Heart left ventricle (tissue), 16 donors: Measurements from ENCODE around the gene DACT1. TPM values are rescaled to one million over a fixed set of nuclear protein-coding genes. Genes with fewer than 3 reads are reported as not detected.

Experiments used
- ATAC-seq, 4 donors: fragments of 200-7000 bp; cut with Tn5 transposase; one replicate each; pipeline ENCODE4 v1.9.1; 2020 to 2022; ENCODE audit warnings: moderate library complexity in 4 of 4, mild to moderate bottlenecking in 3 of 4, moderate number of reproducible peaks in 1 of 4
- DNase-seq, 5 donors: peaks; one replicate each; pipeline ENCODE4 v3.0.0-alpha.2; 2020
- H3K27ac ChIP-seq, 12 donors: fragments of 200-600 bp; sonication (generic) in 4 of 12; one replicate each; pipeline versions ENCODE4 v1.5.0 to v1.8.0; 2016 to 2022; ENCODE audit warnings: mild to moderate bottlenecking in 2 of 12
- H3K27me3 ChIP-seq, 9 donors: fragments of 200-600 bp; sonication (generic) in 2 of 9; one replicate each; pipeline versions ENCODE4 v1.5.1 to v1.8.0; 2016 to 2022; ENCODE audit warnings: mild to moderate bottlenecking in 3 of 9
- H3K36me3 ChIP-seq, 9 donors: fragments of 200-600 bp; sonication (generic) in 2 of 9; one replicate each; pipeline versions ENCODE4 v1.5.0 to v1.8.0; 2018 to 2022; ENCODE audit warnings: mild to moderate bottlenecking in 2 of 9
- H3K4me1 ChIP-seq, 12 donors: fragments of 200-600 bp; sonication (generic) in 4 of 12; one replicate each; pipeline versions ENCODE4 v1.5.0 to v1.8.0; 2016 to 2022; ENCODE audit warnings: mild to moderate bottlenecking in 3 of 12
- H3K4me3 ChIP-seq, 12 donors: fragments of 200-600 bp; sonication (generic) in 4 of 12; one replicate each; pipeline versions ENCODE4 v1.5.0 to v1.8.0; 2017 to 2022; ENCODE audit warnings: mild to moderate bottlenecking in 9 of 12, moderate library complexity in 4 of 12
- H3K9me3 ChIP-seq, 12 donors: fragments of 200-600 bp; sonication (generic) in 4 of 12; one replicate each; pipeline versions ENCODE4 v1.5.0 to v1.8.0; 2016 to 2022; ENCODE audit warnings: mild to moderate bottlenecking in 1 of 12
- POLR2A ChIP-seq, 2 donors: fragments of 450-650 bp; IDR thresholded peaks; one replicate each; pipeline ENCODE4 v1.6.1; 2017; ENCODE audit warnings: antibody characterized with exemption in 2 of 2, mild to moderate bottlenecking in 2 of 2, moderate library complexity in 2 of 2
- WGBS, 4 donors: extraction: QIAGEN DNeasy Blood & Tissue Kit in 2 of 4; methylation state at CpG; one replicate each; pipeline versions ENCODE4 v1.1.5 to v1.1.7; 2013 to 2018; 5-methylcytosine and 5-hydroxymethylcytosine counted together
- intact Hi-C, 10 donors: fragments of 100-400 bp; cut with DNase I; formaldehyde crosslinking; loops; one replicate each; pipeline versions ENCODE4 v1.11.1 to v1.14.2; 2022
- polyA plus RNA-seq, 2 donors: library from polyadenylated mRNA; stranded (reverse); fragments of 200-250 nt; gene quantifications; one replicate each; pipeline ENCODE4 v1.2.3, GENCODE V29; 2013
- total RNA-seq, 9 donors: library from RNA; depleted of rRNA in 2 of 9; stranded (reverse); fragments of >200 nt in 2 of 9; fragmentation: NEBNext Ultra II Directional in 3 of 9; extraction: Animal tissue kit (Norgen Biotek cat#: 25700) in 3 of 9; gene quantifications; one replicate each; pipeline versions ENCODE4 v1.1.0 to v1.2.4, GENCODE V29; 2016 to 2023
- TF ChIP-seq, protein P1 (sequence below), 12 donors: fragments of 200-600 bp; sonication (generic) in 4 of 12; IDR thresholded peaks; one replicate each; pipeline versions ENCODE4 v1.5.0 to v1.8.0; 2018 to 2022; ENCODE audit warnings: antibody characterized with exemption in 12 of 12, mild to moderate bottlenecking in 5 of 12
- donor health status: ischemic (EF 13 %, LVEDD 7.1; RV severe dilation, severe dysfunction).
- donor health status: healthy with polysubstance abuse.
- donor health status: DM: no; HTN: yes; CAD: no.
- donor health status: DM: no; HTN: no; CAD: no.
- donor health status: ischemic (EF 25% LVEDD 6.9; RV normal size, moderate dysfunction).
- donor health status: ischemic (EF 25% LVEDD 5.7; RV mildly dilated, moderate dysfunction).
- donor health status: healthy.
- donor health status: DM: yes; HTN: yes; CAD: no.
- donor health status: ischemic (EF 35%, LVEDD 5.7; RV mildly dilated, moderate dysfunction).
- donor health status: nonischemic (EF 11% LVEDD 7.7; RV severe dilation, severe dysfunction).
- donor health status: DM: yes; HTN: yes; CAD: no.
- donor health status: PGD.
- donor health status: ischemic (EF 29% LVEDD 5.4; RV normal size, mild dysfunction).
- donor health status: nonischemic (EF 23%, LVEDD 6.1; RV moderate dilation, normal function).

The DACT1 gene
- total and polyA plus RNA-seq, 11 donors: 0.57 to 7.2 (median 3.0) TPM

GRCh38 chr14:58677517-58677916, 39.8 kb downstream of the DACT1 start:
- no peaks in the 10 kb centered on the region for H3K4me1 ChIP-seq
- H3K27me3 ChIP-seq: no peaks in the 10 kb centered on the region
- TF ChIP-seq, protein P1, sequence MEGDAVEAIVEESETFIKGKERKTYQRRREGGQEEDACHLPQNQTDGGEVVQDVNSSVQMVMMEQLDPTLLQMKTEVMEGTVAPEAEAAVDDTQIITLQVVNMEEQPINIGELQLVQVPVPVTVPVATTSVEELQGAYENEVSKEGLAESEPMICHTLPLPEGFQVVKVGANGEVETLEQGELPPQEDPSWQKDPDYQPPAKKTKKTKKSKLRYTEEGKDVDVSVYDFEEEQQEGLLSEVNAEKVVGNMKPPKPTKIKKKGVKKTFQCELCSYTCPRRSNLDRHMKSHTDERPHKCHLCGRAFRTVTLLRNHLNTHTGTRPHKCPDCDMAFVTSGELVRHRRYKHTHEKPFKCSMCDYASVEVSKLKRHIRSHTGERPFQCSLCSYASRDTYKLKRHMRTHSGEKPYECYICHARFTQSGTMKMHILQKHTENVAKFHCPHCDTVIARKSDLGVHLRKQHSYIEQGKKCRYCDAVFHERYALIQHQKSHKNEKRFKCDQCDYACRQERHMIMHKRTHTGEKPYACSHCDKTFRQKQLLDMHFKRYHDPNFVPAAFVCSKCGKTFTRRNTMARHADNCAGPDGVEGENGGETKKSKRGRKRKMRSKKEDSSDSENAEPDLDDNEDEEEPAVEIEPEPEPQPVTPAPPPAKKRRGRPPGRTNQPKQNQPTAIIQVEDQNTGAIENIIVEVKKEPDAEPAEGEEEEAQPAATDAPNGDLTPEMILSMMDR (IDR thresholded peaks at IDR 0.05): no peak
- H3K36me3 ChIP-seq: no peaks in the 10 kb centered on the region
- H3K4me3 ChIP-seq: no peak overlapping the region
- intact Hi-C loops: no loop called here
- H3K27ac ChIP-seq: no peak overlapping the region
- 78 to 92% (median 90%) methylated on average over 4 of the region's 4 CpGs for WGBS, 4 donors
- DNase-seq (no peak), ATAC-seq (no peak)
- no peaks in the 10 kb centered on the region for H3K9me3 ChIP-seq

DNA sequence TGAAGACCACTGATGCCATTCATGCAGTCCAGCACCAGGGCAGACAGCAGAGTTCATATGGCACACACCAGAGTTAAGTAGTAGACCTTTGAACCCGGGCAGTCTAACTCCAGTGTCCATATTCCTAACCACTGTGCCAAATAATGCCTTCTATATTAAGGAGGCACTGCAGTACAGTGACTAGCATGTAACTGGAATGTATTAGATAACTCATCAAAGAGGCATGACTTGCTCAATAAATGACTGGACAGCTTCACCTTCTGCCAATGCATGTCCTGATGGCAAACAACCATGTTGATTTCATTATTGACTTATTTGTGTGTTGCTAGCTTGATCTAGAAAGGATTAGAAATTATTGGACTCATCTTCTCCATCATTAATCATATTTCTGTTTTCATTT, 40.2 kb downstream of the DACT1 start:
- no peak for ATAC-seq
- intact Hi-C loops: no loop called here

GRCh38 chr14:58680698-58681097, 42.9 kb downstream of the DACT1 start:
- ATAC-seq (no peak), DNase-seq (no peak)
- TF ChIP-seq, protein P1 (IDR thresholded peaks at IDR 0.05): no peak
- no peak for TF ChIP-seq POLR2A (IDR thresholded peaks at IDR 0.05)
- H3K36me3 ChIP-seq: no peaks in the 10 kb centered on the region
- no peaks in the 10 kb centered on the region for H3K9me3 ChIP-seq
- intact Hi-C loops: no loop called here
- no peaks in the 10 kb centered on the region for H3K4me1 ChIP-seq
- WGBS, 4 donors: 83 to 92% (median 89%) methylated on average over 4 of the region's 4 CpGs
- H3K27ac ChIP-seq: no peak overlapping the region
- no peaks in the 10 kb centered on the region for H3K27me3 ChIP-seq
- H3K4me3 ChIP-seq: no peak overlapping the region

More for the DNA sequence above, 40.2 kb downstream of the DACT1 start:
- Histone ChIP-seq H3K27me3 (no peaks in the 10 kb centered on the region), H3K9me3 (no peaks in the 10 kb centered on the region), H3K4me1 (no peaks in the 10 kb centered on the region), H3K27ac (no peak overlapping the region), H3K4me3 (no peak overlapping the region), H3K36me3 (no peaks in the 10 kb centered on the region)
- DNase-seq: no peak
- 78 to 92% (median 82%) methylated on average over 1 of the region's 1 CpG for WGBS, 4 donors
- TF ChIP-seq POLR2A (IDR thresholded peaks at IDR 0.05): no peak
- TF ChIP-seq, protein P1 (IDR thresholded peaks at IDR 0.05): no peak

DNA sequence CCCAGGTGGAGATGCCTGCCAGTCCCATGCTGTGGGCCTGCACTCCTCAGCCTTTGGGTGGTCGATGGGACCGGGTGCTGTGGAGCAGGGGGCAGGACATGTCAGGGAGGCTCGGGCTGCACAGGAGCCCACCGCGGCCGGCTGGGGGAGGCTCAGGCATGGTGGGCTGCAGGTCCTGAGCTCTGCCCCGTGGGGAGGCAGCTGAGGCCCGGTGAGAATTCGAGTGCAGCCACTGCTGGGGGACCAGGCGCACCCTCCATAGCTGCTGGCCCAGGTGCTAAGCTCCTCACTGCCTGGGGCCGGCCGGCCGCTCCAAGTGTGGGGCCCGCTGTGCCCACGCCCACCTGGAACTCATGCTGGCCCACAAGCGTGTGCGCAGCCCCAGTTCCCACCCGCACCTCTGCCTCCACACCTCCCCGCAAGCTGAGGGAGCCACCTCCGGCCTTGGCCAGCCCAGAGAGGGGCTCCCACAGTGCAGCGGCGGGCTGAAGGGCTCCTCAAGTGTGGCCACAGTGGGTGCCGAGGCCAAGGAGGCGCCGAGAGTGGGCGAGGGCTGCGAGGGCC, 49.6 kb downstream of the DACT1 start:
- H3K27me3 ChIP-seq: no peaks in the 10 kb centered on the region
- H3K27ac ChIP-seq: no peak overlapping the region
- intact Hi-C loops: no loop called here
- 89 to 92% (median 91%) methylated on average over 17 to 27 of the region's 27 CpGs for WGBS, 4 donors
- DNase-seq (no peak), ATAC-seq (no peak)
- H3K4me1 ChIP-seq: no peaks in the 10 kb centered on the region
- no peaks in the 10 kb centered on the region for H3K36me3 ChIP-seq
- TF ChIP-seq, protein P1 (IDR thresholded peaks at IDR 0.05): no peak
- no peak for TF ChIP-seq POLR2A (IDR thresholded peaks at IDR 0.05)
- no peak overlapping the region for H3K4me3 ChIP-seq
- H3K9me3 ChIP-seq: peaks cover 0 to 12% (median 4%) of the 10 kb centered on the region in 12 donors
